ENCODE results near the gene CCL21. TPM values are rescaled to one million over a fixed set of nuclear protein-coding genes. Genes with fewer than 3 reads are reported as not detected.

CCL21 gene
- total RNA-seq, 1 donor from 2014 or later, result not detected

DNA sequence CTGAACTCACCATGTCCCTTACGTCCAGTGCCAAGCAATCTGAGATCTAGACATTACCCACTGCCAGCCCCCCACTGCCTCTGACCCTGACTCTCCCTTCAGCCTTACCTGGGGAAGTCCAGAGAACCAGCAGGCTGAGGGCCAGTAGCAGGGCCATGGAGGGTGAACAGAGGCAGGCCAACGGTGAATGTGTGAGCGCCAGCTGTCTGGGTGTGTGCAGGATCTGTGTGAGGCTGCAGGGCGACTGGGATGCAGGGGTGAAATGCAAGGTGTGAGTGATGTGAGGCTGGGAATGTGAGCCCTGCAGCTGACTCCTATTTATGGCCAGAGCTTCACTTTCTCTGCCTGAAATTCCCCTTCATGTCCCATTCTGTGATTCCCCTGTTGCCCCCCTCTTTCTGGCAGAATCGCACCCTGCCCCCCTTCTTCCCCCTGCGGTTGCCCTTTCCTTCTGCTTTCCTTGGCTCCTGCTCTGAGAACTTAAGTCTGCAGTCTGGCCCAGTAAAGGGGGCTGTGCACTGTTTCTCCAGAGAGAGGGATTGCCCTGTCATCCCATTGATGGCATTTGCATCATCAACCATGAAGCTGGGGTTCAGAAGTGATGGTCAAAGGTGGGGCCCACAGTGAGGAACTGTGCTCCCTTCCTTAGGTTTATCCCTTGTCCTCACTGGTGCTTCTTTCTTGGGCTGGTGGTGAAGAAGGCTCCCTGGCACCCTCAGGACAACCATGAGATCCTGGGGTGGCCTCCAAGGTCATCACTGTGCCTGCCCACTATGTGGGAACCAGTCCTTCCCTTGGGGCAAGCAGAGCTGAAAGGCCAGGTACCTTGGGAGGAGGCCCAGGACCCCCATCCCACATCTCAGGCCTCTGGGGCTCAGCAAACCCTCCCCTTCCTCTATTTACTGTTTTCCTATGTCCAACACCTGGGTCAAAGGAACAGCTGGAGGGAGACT, 18.7 kb downstream of the CCL21 start, which contains the start of gene CCL19:
CCL19 (minus strand) TSS at position 294 of the 953 bp plus-strand sequence; CDS start at position 157, 137 bp downstream.
- no peak within 1 kb of the TSS for H3K4me3 ChIP-seq (ENCODE audit: low read depth, low read length)
- DNase-seq (ENCODE audit: low read depth), result no peak
- TF ChIP-seq, protein P1, sequence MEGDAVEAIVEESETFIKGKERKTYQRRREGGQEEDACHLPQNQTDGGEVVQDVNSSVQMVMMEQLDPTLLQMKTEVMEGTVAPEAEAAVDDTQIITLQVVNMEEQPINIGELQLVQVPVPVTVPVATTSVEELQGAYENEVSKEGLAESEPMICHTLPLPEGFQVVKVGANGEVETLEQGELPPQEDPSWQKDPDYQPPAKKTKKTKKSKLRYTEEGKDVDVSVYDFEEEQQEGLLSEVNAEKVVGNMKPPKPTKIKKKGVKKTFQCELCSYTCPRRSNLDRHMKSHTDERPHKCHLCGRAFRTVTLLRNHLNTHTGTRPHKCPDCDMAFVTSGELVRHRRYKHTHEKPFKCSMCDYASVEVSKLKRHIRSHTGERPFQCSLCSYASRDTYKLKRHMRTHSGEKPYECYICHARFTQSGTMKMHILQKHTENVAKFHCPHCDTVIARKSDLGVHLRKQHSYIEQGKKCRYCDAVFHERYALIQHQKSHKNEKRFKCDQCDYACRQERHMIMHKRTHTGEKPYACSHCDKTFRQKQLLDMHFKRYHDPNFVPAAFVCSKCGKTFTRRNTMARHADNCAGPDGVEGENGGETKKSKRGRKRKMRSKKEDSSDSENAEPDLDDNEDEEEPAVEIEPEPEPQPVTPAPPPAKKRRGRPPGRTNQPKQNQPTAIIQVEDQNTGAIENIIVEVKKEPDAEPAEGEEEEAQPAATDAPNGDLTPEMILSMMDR (conservative IDR thresholded peaks at IDR 0.05; ENCODE audit: low read depth, low read length), result no peak

GRCh38 chr9:34689512-34689911, 20.4 kb downstream of the CCL21 start:
- TF ChIP-seq, protein P1 (conservative IDR thresholded peaks at IDR 0.05; ENCODE audit: low read depth, low read length), result no peak
- H3K4me3 ChIP-seq (ENCODE audit: low read depth, low read length), result no peak overlapping the region
- DNase-seq (ENCODE audit: low read depth), result no peak

DNA sequence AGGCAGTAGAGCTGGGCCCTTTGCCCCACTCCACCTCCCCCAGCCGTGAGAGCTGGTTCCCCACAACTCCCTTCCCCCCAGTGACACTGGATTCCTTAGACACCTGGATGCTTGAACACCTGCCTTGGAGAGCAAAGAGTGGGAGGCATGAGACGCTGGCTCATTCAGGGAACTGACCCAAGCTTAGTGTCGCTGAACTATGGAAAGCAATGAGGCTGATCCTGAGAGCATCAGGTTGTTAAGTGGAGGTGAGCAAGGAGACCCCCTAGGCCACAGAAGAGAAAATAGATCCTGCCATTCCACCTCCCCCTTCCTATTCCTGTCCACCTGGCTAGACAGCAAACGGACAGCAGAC, 20.8 kb downstream of the CCL21 start:
- DNase-seq (ENCODE audit: low read depth), result no peak
- TF ChIP-seq, protein P1 (conservative IDR thresholded peaks at IDR 0.05; ENCODE audit: low read depth, low read length), result no peak
- H3K4me3 ChIP-seq (ENCODE audit: low read depth, low read length), result no peak overlapping the region

- no peak overlapping the region for H3K4me3 ChIP-seq (ENCODE audit: low read depth, low read length)
- no peak for DNase-seq (ENCODE audit: low read depth)
- TF ChIP-seq, protein P1 (conservative IDR thresholded peaks at IDR 0.05; ENCODE audit: low read depth, low read length), result no peak
Measured at GRCh38 chr9:34688329-34689115, 21.4 kb downstream of the CCL21 start.

DNA sequence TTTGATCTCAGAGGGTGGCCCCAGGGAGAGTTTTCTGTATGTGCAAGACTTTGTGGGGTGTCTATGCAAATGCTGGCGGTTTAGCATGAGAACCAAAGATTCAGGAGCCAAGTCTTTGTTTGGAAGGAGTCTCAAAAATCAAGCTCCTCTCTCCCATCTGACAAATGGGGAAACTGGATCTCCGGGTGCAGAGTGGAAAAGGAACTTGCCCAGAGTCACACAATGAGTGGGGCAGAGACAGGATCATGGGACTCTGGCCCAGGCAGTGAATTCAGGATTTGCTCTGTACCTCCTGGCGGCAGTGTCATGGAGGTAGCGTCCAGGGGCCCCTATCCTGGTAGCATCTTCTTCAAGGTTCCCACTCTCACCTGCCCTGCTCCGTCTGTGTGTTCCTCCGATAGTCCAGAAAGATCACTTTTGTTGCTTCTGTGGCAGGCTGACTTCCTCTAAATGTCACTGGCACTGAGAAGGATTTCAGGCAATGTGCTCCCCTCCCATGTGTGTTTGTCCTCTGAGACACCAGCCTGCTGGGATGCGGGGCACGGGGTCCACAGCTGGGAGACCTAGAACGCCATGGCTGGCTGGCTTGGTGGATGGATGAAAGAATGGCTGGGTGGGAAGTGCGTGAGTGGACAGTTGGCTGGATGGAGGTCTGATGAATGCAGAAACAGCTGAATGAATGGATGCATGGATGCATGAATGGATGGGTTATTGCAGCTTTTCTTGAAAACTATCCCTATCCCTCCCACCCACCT, 22.5 kb downstream of the CCL21 start:
- no peak for DNase-seq (ENCODE audit: low read depth)
- H3K4me3 ChIP-seq (ENCODE audit: low read depth, low read length), result no peak overlapping the region
- TF ChIP-seq, protein P1 (conservative IDR thresholded peaks at IDR 0.05; ENCODE audit: low read depth, low read length), result no peak

DNA sequence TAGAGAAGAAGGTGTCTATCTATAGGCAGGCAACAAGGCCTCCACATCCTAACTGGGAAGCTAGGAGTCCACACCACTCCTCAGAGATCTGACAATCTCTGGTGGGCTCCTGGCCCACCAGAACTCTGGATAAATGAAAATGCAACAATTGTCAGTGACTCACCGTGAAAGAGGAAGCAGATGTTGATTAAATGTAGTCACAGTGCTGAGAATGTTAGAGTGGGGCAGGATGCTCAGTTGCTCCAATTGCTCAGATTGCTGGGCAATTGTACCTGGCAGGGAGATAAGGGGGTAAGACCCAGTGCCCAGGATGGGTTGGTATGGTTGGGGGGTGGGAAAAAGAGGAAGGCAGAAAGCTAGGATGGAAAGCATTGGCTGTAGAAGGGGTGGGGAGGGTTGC, 23.2 kb downstream of the CCL21 start:
- DNase-seq (ENCODE audit: low read depth), result no peak
- no peak overlapping the region for H3K4me3 ChIP-seq (ENCODE audit: low read depth, low read length)
- TF ChIP-seq, protein P1 (conservative IDR thresholded peaks at IDR 0.05; ENCODE audit: low read depth, low read length), result no peak

Data from epithelial cell of proximal tubule (primary cell).